Activated naive CD4-positive, alpha-beta T cell treated with anti-CD3 and anti-CD28 coated beads, Interleukin-2, amount 10 ng/mL, durations not matched to agents 7 days and 5 days (primary cell): ENCODE results near the gene KCNV2.

Experiments
- CTCF ChIA-PET: fragments of 350-600 bp; sonication (Branson Sonifier 250); formaldehyde crosslinking; loops from one replicate; lab custom pipeline; 2021; ENCODE audit warnings: antibody characterized with exemption; lab: Charles Lee
- DNase-seq: peaks from one replicate; pipeline ENCODE4 v3.0.0-alpha.2; 2020
- H3K27ac Mint-ChIP-seq: one replicate; pipeline ENCODE4 v1.8.0; 2021; ENCODE audit warnings: mild to moderate bottlenecking, moderate library complexity, mixed read lengths
- H3K27me3 Mint-ChIP-seq: one replicate; pipeline ENCODE4 v1.8.0; 2021; ENCODE audit warnings: mild to moderate bottlenecking, mixed read lengths
- H3K36me3 Mint-ChIP-seq: one replicate; pipeline ENCODE4 v1.8.0; 2021; ENCODE audit warnings: mixed read lengths
- H3K4me1 Mint-ChIP-seq: one replicate; pipeline ENCODE4 v1.8.0; 2021; ENCODE audit warnings: mixed read lengths
- H3K4me3 Mint-ChIP-seq: one replicate; pipeline ENCODE4 v1.8.0; 2021; ENCODE audit warnings: mild to moderate bottlenecking, moderate library complexity, mixed read lengths
- H3K9me3 Mint-ChIP-seq: one replicate; pipeline ENCODE4 v1.8.0; 2021; ENCODE audit warnings: mixed read lengths

The KCNV2 gene

DNA sequence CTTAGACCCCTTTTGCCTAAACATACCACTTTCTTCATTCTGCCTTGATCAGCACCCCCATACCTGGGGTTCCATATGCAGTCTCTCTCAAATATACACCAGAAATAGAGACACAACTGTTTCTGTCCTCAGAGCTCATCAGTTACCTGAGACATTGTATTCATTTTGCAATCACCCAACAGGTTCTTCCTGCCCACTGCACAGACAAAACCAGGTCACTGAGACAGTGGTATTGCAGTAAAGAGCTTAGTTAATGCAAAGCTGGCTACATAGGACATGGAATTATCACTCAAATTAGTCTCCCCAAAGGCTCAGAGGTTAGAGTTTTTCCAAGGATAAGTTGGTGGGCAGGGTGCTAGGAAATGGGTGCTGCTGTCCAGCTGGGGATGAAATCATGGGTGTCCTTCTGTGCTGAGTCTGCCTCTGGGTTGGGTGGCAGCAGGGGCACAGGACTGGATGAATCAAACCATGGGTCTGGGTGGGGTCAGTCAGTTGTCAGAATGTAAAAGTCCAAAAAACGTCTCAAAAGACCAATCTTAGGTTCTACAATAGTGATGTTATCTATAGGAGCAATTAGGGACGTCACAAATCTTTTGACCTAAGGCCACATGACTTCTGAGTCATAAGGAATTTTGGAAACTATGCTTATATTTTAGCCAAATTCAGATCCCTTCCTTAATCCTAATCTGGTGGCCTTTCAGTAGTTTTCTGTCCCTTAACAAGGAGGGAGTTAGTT is 41.0 kb downstream of the KCNV2 start:
- Mint-ChIP-seq H3K4me3 (no peak overlapping the region), H3K27ac (peak overlapping the region; percentile 31), H3K9me3 (no peaks in the 10 kb centered on the region), H3K36me3 (peaks cover 25% of the 10 kb centered on the region), H3K4me1 (peaks cover 6% of the 10 kb centered on the region), H3K27me3 (no peaks in the 10 kb centered on the region)
- CTCF ChIA-PET, result no interaction called here
- no peak for DNase-seq

DNA sequence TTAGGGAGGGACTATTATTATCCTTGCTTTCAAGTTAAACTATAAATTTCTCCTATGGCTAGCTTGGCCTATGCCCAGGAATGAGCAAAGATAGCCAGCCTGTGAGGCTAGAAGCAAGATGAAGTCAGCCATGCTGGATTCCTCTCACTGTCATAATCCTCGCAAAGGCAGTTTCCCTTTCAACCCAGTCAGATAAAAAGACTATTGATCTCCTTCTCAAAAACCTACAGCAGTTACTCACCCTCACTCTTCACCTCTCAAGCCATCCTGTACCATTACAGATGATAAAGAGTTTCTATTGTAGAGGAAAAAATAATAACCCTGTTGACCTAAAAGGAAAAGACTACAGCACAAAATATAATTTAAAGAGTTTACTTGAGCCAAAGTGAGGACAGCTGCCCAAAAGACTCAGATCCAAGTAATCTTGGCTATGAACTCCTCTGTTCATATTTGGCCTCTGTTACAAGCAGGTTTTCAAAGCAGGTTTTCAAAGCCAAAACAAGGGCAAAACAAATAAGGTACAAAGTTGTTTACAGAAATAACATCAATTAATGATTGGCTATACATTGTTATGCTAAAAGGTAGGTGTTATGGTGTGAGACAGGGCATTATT is 41.7 kb downstream of the KCNV2 start:
- H3K27ac Mint-ChIP-seq, result no peak overlapping the region
- H3K4me3 Mint-ChIP-seq, result no peak overlapping the region
- DNase-seq, result no peak
- CTCF ChIA-PET, result no interaction called here
- H3K27me3 Mint-ChIP-seq, result no peaks in the 10 kb centered on the region
- no peaks in the 10 kb centered on the region for H3K9me3 Mint-ChIP-seq
- H3K4me1 Mint-ChIP-seq, result peaks cover 12% of the 10 kb centered on the region
- peaks cover 20% of the 10 kb centered on the region for H3K36me3 Mint-ChIP-seq

DNA sequence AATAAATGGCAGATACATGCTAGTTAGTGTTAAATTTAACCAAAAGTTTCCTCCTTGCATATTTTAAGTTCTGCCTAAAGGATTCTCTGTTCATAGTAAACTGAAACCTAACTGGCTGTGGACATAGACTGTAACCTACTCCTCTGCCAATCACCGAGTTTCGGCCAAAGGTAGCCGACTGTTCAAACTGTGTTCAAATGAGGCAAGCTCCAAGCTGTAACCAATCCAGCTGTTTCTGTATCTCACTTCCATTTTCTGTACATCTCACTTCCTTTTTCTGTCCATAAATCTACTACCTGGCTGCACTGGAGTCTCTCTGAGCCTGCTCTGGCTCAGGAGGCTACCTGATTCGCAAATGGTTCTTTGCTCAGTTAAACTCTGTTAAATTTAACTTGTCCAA is 44.1 kb downstream of the KCNV2 start:
- Mint-ChIP-seq H3K27me3 (no peaks in the 10 kb centered on the region), H3K4me1 (peaks cover 33% of the 10 kb centered on the region), H3K36me3 (peaks cover 24% of the 10 kb centered on the region), H3K4me3 (no peak overlapping the region), H3K9me3 (no peaks in the 10 kb centered on the region), H3K27ac (no peak overlapping the region)
- CTCF ChIA-PET, result no interaction called here
- no peak for DNase-seq

DNA sequence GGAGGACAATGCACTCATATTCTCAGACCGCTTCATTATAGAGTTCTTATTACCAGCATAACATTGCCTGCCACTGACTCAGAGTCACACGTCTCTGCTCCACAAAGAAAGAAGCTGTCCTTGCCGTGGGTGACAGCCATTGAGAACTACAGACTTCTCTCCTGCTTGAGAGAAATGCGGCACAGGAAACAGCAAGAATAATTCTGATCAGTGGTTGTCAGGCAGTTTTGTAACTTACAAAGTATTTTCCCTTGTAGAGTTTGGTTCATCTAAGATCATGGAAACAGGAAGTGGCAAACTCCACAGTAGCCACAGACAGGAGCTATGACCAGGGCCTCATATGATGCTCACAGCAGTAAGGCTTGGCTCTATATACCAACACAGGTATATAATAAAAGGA is 47.0 kb downstream of the KCNV2 start:
- Mint-ChIP-seq H3K9me3 (no peaks in the 10 kb centered on the region), H3K27ac (peak overlapping the region; percentile 88), H3K4me1 (peaks cover 33% of the 10 kb centered on the region), H3K4me3 (no peak overlapping the region), H3K27me3 (no peaks in the 10 kb centered on the region), H3K36me3 (peaks cover 27% of the 10 kb centered on the region)
- CTCF ChIA-PET, result interaction anchor here (1.7 kb wide), 1 partner anchor 21 kb away, joined by 4 read pairs; no protein-coding TSS in a partner anchor
- DNase-seq, result peak; percentile 62

DNA sequence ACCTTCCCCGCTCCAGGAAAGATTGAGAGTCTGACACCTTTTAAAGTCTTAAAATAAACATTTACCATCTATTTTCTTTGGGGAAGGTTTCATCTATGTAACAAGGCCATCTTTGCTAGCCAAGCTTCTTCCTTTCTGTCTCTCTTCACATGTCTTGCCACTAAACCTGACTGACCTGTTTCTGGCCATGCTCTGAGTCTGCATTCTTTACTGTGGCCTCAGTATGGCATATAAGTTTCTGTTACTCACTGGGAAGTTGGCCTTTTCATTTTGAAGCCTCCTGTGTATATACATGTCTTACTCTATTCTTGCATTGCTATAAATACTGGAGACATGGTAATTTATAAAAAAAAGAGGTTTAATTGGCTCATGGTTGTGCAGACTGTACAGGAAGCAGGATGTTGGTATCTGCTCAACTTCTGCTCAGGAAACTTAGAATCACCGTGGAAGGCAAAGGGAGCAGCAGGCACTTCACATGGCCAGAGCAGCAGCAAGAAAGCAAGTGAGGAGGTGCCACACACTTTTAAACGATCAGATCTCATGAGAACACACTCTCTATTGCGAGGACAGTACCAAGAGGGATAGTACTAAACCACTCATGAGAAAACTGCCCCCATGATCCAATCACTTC is 48.1 kb downstream of the KCNV2 start:
- Mint-ChIP-seq H3K27ac (peak overlapping the region; percentile 88), H3K36me3 (peaks cover 26% of the 10 kb centered on the region), H3K4me1 (peaks cover 28% of the 10 kb centered on the region), H3K4me3 (no peak overlapping the region), H3K27me3 (no peaks in the 10 kb centered on the region), H3K9me3 (no peaks in the 10 kb centered on the region)
- CTCF ChIA-PET, result interaction anchor here (1.7 kb wide), 1 partner anchor 20 kb away, joined by 4 read pairs; no protein-coding TSS in a partner anchor
- DNase-seq, result no peak

DNA sequence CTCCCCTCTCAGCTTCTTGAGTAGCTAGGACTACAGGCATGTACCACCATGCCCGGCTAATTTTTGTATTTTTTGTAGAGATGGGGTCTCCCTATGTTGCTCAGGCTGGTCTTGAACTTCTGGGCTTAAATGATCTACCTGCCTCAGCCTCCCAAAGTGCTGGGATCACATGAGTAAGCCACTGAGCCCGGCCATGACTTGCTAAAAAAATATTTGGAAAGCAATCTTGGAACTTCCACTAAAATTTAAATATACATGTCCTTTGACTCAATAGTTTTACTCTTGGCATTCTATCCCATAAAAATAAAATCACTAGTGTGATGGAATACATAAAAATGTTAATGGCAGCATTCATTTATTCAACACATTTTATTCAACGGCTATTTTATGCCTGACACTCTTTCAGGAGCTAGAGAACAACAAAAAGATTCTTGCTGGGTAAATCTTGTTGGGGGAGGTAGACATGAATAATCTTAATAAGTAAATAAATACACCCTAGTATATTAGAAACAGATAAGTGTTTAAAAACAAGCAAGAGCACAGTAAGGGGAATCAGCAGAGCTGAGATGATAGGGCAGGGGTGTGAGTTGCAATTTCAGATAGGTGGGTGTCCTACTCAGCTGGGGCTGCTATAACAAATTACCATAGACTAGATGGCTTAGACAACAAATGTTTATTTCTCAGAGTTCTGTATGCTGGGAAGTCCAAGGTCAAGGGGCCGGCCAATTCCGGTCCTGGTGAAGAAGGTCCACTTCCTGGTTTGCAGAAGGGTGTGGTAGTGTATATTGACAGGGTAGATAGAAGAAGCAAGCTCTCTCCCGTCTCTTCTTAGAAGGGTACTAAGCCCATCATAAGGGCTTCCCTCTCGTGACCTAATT is 50.7 kb downstream of the KCNV2 start:
- CTCF ChIA-PET, result no interaction called here
- Mint-ChIP-seq H3K27ac (no peak overlapping the region), H3K27me3 (no peaks in the 10 kb centered on the region), H3K4me1 (peaks cover 28% of the 10 kb centered on the region), H3K36me3 (peaks cover 37% of the 10 kb centered on the region), H3K4me3 (no peak overlapping the region), H3K9me3 (peaks cover 4% of the 10 kb centered on the region)
- DNase-seq, result no peak

DNA sequence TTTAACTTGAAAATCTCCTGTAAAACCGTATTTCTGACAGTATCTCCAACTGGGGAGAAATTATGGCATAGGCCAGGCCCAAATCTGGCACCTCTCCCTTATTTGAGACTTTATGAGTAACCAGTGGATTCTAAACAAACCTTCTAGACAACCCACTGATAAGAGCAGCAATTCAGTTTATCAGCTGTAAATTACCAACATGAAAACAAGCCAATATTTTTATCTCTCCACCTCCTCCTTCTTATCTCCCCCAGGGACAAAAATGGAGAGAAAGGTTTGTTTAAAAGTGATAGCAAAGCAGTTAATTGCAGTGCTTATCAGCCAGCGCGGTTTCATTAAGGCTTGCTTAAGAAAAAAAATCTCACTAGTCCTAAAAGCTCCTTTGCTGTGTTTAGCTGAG is 53.8 kb downstream of the KCNV2 start:
- H3K27ac Mint-ChIP-seq, result no peak overlapping the region
- peaks cover 64% of the 10 kb centered on the region for H3K36me3 Mint-ChIP-seq
- no peaks in the 10 kb centered on the region for H3K27me3 Mint-ChIP-seq
- no peak for DNase-seq
- peaks cover under 1% of the 10 kb centered on the region for H3K4me1 Mint-ChIP-seq
- H3K4me3 Mint-ChIP-seq, result no peak overlapping the region
- peaks cover 28% of the 10 kb centered on the region for H3K9me3 Mint-ChIP-seq
- CTCF ChIA-PET, result no interaction called here

DNA sequence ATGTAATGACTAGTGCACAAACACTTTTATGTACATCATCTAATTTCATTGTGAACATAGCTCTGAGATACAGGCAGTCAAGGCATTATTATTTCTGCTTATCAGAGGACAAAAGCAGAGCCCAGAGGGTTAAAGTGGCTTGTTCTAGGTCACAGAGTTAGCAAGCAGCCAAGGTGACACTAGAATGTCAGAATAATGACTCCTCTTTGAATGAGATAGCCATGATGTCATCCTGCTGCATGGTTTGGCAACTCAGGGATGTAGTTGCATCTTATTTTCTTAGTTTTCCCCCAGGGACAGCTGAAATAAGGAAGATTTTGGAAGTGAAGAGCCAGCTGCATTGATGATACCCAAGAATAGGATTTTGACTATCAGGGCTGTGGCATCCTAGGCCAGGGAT is 54.4 kb downstream of the KCNV2 start:
- Mint-ChIP-seq H3K27me3 (no peaks in the 10 kb centered on the region), H3K4me3 (no peak overlapping the region), H3K27ac (no peak overlapping the region), H3K36me3 (peaks cover 69% of the 10 kb centered on the region), H3K9me3 (peaks cover 31% of the 10 kb centered on the region), H3K4me1 (no peaks in the 10 kb centered on the region)
- DNase-seq, result no peak
- CTCF ChIA-PET, result no interaction called here

DNA sequence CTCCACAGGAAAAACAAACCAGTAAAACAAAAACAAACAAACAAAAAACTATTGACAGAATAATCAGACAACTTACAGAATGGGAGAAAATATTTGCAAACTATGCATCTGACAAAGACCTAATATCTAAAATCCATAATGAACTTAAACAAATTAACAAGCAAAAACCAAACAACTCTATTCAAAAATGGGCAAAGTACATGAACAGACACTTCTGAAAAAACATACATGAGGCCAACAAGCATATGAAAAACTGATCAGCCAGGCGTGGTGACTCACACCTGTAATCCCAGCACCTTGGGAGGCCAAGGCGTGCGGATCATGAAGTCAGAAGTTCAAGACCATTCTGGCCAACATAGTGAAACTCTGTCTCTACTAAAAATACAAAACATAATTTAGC is 60.1 kb downstream of the KCNV2 start:
- Mint-ChIP-seq H3K4me3 (no peak overlapping the region), H3K36me3 (peaks cover 87% of the 10 kb centered on the region), H3K27ac (no peak overlapping the region), H3K9me3 (peaks cover 41% of the 10 kb centered on the region), H3K4me1 (no peaks in the 10 kb centered on the region), H3K27me3 (no peaks in the 10 kb centered on the region)
- no peak for DNase-seq
- CTCF ChIA-PET, result no interaction called here

DNA sequence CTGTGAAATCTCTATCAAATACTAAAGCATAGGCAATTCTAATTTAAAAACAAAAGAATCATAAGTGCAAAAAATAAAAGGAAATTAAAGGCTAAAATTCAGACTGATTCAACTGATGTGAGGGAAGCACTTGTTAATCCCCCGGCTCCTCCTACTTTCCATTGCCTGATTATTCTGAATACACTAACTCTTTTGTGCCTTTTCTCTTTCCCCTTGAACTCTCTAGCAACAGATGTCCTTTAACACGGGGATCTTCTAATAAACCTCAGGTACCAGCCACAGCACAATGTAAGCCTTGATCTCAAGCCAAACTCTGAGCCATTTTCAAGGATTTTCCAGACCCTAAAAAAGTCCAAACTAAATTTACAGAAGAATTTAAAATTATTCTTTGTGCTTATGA is 61.5 kb downstream of the KCNV2 start:
- no peak for DNase-seq
- CTCF ChIA-PET, result no interaction called here
- H3K27ac Mint-ChIP-seq, result no peak overlapping the region
- no peak overlapping the region for H3K4me3 Mint-ChIP-seq
- H3K9me3 Mint-ChIP-seq, result peaks cover 32% of the 10 kb centered on the region
- no peaks in the 10 kb centered on the region for H3K27me3 Mint-ChIP-seq
- peaks cover 82% of the 10 kb centered on the region for H3K36me3 Mint-ChIP-seq
- no peaks in the 10 kb centered on the region for H3K4me1 Mint-ChIP-seq
